Activated naive CD8-positive, alpha-beta T cell treated with anti-CD3 and anti-CD28 coated beads, Interleukin-2, amount 50 U/mL, for 24 hours (primary cell): Measurements from ENCODE around the gene TMSB15A.
"Not testable (repeated sequence)": the region's sequence is repeated elsewhere in the genome, so short reads cannot be mapped to it uniquely, and the experiment has no call there.

Experiments used
- ATAC-seq: fragments of 150-1000 bp; cut with Tn5 transposase; one replicate; pipeline ENCODE4 v1.10.0; 2021
- DNase-seq: peaks from one replicate; pipeline ENCODE4 v3.0.0; 2021
- H3K27ac Mint-ChIP-seq: one replicate; pipeline ENCODE4 v1.8.0; 2021; ENCODE audit warnings: mild to moderate bottlenecking, mixed read lengths
- H3K27me3 Mint-ChIP-seq: one replicate; pipeline ENCODE4 v1.8.0; 2021; ENCODE audit warnings: mixed read lengths
- H3K36me3 Mint-ChIP-seq: one replicate; pipeline ENCODE4 v1.8.0; 2021; ENCODE audit warnings: low read depth, mixed read lengths
- H3K4me1 Mint-ChIP-seq: one replicate; pipeline ENCODE4 v1.8.0; 2021; ENCODE audit warnings: mixed read lengths
- H3K4me3 Mint-ChIP-seq: one replicate; pipeline ENCODE4 v1.8.0; 2021; ENCODE audit warnings: mild to moderate bottlenecking, moderate library complexity, mixed read lengths
- H3K9me3 Mint-ChIP-seq: one replicate; pipeline ENCODE4 v1.8.0; 2021; ENCODE audit warnings: mixed read lengths

TMSB15A gene

DNA sequence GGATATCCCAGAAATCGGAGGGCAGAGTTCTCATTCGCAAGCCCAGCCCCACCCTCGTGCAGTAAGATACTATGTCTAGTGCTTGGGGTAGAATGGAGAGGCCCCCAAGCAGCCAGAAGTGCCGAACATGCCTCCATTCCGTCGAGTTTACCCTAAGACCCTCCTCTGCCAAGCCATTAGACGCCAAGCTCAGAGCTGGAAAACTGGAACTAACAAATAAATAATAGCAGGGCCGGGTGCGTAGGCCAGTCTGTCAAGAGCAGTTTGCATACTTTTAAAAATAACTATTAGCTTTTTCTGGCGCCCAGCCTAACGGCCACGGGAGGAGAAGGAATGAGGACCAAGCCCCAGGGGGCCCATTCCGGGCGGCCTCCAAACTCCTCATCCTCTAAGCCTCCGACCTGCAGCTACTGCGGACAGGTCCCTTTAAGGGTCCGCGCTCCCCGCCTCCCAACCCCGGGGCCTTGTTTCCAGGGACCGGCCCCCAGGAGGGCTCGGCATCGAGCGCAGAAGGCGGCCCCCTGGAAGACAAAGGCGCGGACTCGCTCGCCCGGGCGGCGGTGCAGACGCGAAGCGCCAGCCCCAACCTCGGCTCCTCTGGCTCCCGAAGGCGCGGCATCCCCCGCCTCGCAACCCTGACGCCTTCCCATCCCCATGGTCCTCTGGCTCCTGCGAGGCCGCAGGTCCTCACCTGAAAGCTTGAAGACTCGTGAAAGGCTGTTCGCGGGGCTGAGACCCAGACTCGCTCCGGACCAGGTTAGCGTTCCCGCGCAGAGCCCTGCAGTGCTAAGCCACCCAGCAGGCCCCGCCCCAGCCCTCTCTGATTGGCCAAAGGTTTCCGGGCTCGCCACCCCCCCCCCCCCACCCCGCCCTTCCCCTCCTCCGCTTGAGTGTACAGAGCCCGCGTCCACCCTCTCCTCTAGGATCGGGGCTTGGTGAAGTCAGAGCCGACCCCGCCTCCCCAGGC is at the start of gene TMSB15A:
TSS of gene TMSB15A (minus strand) at position 765 of the 967 bp plus-strand sequence.
- DNase-seq (peak; percentile 50), ATAC-seq (peak; percentile 92)
- Mint-ChIP-seq H3K9me3 (no peaks in the 10 kb centered on the region), H3K4me3 (peak within 1 kb of the TSS; percentile 74), H3K36me3 (no peaks in the 10 kb centered on the region), H3K27ac (no peak within 1 kb of the TSS), H3K27me3 (peaks cover 34% of the 10 kb centered on the region), H3K4me1 (peaks cover 9% of the 10 kb centered on the region)

- H3K4me3 Mint-ChIP-seq, result no peak overlapping the region
- no peak for DNase-seq
- ATAC-seq, result no peak
These were observed 44.0 kb upstream of the TMSB15A start for GRCh38 chrX:102560423-102561068.

DNA sequence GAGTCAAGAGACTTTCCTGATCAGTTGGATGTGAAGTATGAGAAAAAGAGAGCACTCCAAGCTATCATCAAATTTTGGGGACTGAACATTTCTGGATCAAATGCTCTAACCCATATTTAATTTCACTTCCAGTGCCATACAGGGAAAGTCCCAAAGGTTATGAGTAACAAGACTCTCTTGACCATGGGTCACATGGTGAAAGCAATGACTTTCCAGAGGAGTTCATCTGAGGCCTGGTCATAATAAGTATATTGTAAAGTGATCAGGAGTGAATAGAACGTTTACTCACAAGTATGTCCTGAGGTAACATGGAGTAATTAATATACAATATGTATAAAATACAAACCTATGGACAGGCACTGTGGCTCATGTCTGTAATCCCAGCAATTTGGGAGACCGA is 42.1 kb upstream of the TMSB15A start:
- H3K36me3 Mint-ChIP-seq, result no peaks in the 10 kb centered on the region
- H3K27me3 Mint-ChIP-seq, result peaks cover 2% of the 10 kb centered on the region
- H3K27ac Mint-ChIP-seq, result no peak overlapping the region
- H3K9me3 Mint-ChIP-seq, result no peaks in the 10 kb centered on the region
- DNase-seq (no peak), ATAC-seq (no peak)
- H3K4me3 Mint-ChIP-seq, result no peak overlapping the region
- H3K4me1 Mint-ChIP-seq, result no peaks in the 10 kb centered on the region

More at GRCh38 chrX:102560423-102561068, 44.0 kb upstream of the TMSB15A start:
- Mint-ChIP-seq H3K27ac (no peak overlapping the region), H3K4me1 (no peaks in the 10 kb centered on the region), H3K27me3 (peaks cover 2% of the 10 kb centered on the region), H3K9me3 (no peaks in the 10 kb centered on the region), H3K36me3 (no peaks in the 10 kb centered on the region)

- no peaks in the 10 kb centered on the region for H3K9me3 Mint-ChIP-seq
- DNase-seq, result no peak
- no peak overlapping the region for H3K4me3 Mint-ChIP-seq
- H3K36me3 Mint-ChIP-seq, result no peaks in the 10 kb centered on the region
- no peak for ATAC-seq
- H3K27ac Mint-ChIP-seq, result no peak overlapping the region
- no peaks in the 10 kb centered on the region for H3K4me1 Mint-ChIP-seq
- H3K27me3 Mint-ChIP-seq, result peaks cover 10% of the 10 kb centered on the region
These were observed 31.7 kb upstream of the TMSB15A start for GRCh38 chrX:102548231-102548630.

- H3K27ac Mint-ChIP-seq, result peak overlapping the region; percentile 59
- H3K4me1 Mint-ChIP-seq, result no peaks in the 10 kb centered on the region
- peak overlapping the region; percentile 76 for H3K4me3 Mint-ChIP-seq
- DNase-seq, result peak; percentile 8
- H3K9me3 Mint-ChIP-seq, result no peaks in the 10 kb centered on the region
- no peak for ATAC-seq
- H3K36me3 Mint-ChIP-seq, result no peaks in the 10 kb centered on the region
- peaks cover 10% of the 10 kb centered on the region for H3K27me3 Mint-ChIP-seq
These were observed 30.4 kb upstream of the TMSB15A start for GRCh38 chrX:102546828-102547493.

GRCh38 chrX:102546175-102546574 is 29.6 kb upstream of the TMSB15A start:
- peak overlapping the region; percentile 76 for H3K4me3 Mint-ChIP-seq
- not testable (repeated sequence) for H3K4me1 Mint-ChIP-seq, H3K27me3 Mint-ChIP-seq, ATAC-seq, H3K27ac Mint-ChIP-seq, H3K9me3 Mint-ChIP-seq, DNase-seq, H3K36me3 Mint-ChIP-seq

DNA sequence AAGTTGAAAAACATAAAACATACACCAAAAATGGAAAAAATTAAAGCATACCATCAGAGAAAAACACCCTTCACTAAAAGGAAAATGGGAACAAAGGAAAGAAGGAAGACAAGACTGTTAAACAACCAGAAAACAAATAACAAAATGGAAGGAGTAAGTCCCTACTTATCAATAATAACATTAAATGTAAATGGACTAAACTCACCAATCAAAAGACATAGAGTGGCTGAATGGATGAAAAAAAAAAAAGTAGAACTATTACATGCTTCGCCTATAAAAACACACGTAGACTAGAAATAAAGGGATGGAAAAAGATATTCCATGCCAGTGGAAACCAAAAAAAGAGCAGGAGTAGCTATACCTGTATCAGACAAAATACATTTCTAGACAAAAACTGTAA is 19.4 kb upstream of the TMSB15A start:
- Mint-ChIP-seq H3K4me3 (no peak overlapping the region), H3K27ac (no peak overlapping the region), H3K27me3 (peaks cover 6% of the 10 kb centered on the region), H3K36me3 (no peaks in the 10 kb centered on the region), H3K4me1 (no peaks in the 10 kb centered on the region), H3K9me3 (no peaks in the 10 kb centered on the region)
- DNase-seq (no peak), ATAC-seq (no peak)

GRCh38 chrX:102517326-102517725 is 787 bp upstream of the TMSB15A start:
- no peak overlapping the region for H3K27ac Mint-ChIP-seq

DNA sequence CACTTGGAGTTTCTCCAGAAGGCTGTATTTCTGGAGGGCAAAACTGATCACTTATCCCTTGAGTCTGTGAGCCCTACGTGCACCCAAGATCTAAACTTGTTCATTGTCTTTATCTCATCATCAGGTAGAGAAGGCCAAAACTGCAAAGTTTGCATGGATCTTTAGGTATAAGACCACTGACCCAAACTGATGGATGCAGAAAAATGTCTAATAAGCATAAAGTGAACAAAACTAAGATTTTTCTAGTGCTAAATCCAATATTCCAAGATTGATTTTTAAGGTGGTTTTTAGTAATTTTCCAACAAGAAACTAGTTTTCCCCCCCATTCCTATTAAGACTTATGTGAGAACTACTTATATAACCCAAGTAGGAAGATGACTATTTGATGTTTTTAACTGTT is 2.0 kb downstream of the TMSB15A start:
- no peak overlapping the region for H3K4me3 Mint-ChIP-seq
- H3K9me3 Mint-ChIP-seq, result no peaks in the 10 kb centered on the region
- no peaks in the 10 kb centered on the region for H3K36me3 Mint-ChIP-seq
- no peak for DNase-seq
- ATAC-seq, result no peak
- peaks cover 40% of the 10 kb centered on the region for H3K27me3 Mint-ChIP-seq
- H3K4me1 Mint-ChIP-seq, result peaks cover 9% of the 10 kb centered on the region
- no peak overlapping the region for H3K27ac Mint-ChIP-seq

More at GRCh38 chrX:102517326-102517725, 787 bp upstream of the TMSB15A start:
- no peaks in the 10 kb centered on the region for H3K36me3 Mint-ChIP-seq
- peaks cover 9% of the 10 kb centered on the region for H3K4me1 Mint-ChIP-seq
- H3K4me3 Mint-ChIP-seq, result no peak overlapping the region
- DNase-seq (no peak), ATAC-seq (no peak)
- H3K9me3 Mint-ChIP-seq, result no peaks in the 10 kb centered on the region
- H3K27me3 Mint-ChIP-seq, result peaks cover 34% of the 10 kb centered on the region

DNA sequence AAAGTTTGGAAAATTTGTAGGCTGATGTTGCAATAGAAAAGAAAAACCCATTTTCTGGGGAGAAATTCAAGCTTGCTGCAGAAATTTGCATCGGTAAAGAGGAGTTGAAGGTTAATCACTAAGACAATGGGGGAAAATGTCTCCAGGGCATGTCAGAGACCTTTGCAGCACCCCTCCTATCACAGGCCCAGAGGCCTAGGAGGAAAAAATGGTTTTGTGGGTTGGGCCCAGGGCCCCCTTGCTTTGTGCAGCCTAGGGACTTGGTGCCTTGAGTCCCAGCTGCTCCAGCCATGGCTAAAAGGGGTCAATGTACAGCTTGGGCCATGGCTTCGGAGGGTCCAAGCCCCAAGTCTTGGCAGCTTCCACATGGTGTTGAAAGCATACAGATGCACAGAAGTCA is 17.8 kb downstream of the TMSB15A start:
- DNase-seq (no peak), ATAC-seq (no peak)
- no peaks in the 10 kb centered on the region for H3K36me3 Mint-ChIP-seq
- H3K4me1 Mint-ChIP-seq, result no peaks in the 10 kb centered on the region
- no peak overlapping the region for H3K4me3 Mint-ChIP-seq
- peaks cover 4% of the 10 kb centered on the region for H3K27me3 Mint-ChIP-seq
- H3K9me3 Mint-ChIP-seq, result no peaks in the 10 kb centered on the region
- H3K27ac Mint-ChIP-seq, result no peak overlapping the region

DNA sequence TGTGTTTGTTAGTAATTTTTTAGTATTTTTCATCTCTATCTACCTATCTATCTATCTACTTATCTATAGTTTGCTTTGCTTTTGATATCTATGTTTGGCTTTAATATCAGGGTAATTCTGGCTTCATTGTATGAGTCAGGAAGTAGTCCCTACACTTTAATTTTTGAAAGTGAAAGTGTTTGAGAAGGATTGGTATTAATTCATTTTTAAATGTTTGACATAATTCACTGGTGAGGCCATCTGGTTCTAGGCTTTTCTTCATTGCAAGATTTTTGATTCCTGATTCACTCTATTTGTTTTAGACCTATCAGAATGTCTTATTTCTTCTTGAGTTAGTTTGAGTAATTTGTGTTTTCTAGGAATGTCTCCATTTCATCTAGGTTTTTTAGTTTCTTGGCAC is 24.8 kb downstream of the TMSB15A start:
- Mint-ChIP-seq H3K9me3 (no peaks in the 10 kb centered on the region), H3K27ac (no peak overlapping the region), H3K4me3 (no peak overlapping the region), H3K27me3 (no peaks in the 10 kb centered on the region), H3K36me3 (no peaks in the 10 kb centered on the region), H3K4me1 (peaks cover 1% of the 10 kb centered on the region)
- ATAC-seq (no peak), DNase-seq (no peak)

GRCh38 chrX:102478765-102479164 is 37.8 kb downstream of the TMSB15A start:
- not testable (repeated sequence) for ATAC-seq, H3K27ac Mint-ChIP-seq, H3K4me3 Mint-ChIP-seq, H3K27me3 Mint-ChIP-seq, DNase-seq, H3K4me1 Mint-ChIP-seq, H3K36me3 Mint-ChIP-seq, H3K9me3 Mint-ChIP-seq

- H3K4me3 Mint-ChIP-seq, H3K27ac Mint-ChIP-seq, H3K36me3 Mint-ChIP-seq, ATAC-seq, H3K4me1 Mint-ChIP-seq, DNase-seq, H3K27me3 Mint-ChIP-seq, H3K9me3 Mint-ChIP-seq: not testable (repeated sequence)
These were observed 44.7 kb downstream of the TMSB15A start, which contains the start of gene TCP11X2 for GRCh38 chrX:102471762-102472220. TCP11X2 (minus strand) TSS chrX:102471812.

DNA sequence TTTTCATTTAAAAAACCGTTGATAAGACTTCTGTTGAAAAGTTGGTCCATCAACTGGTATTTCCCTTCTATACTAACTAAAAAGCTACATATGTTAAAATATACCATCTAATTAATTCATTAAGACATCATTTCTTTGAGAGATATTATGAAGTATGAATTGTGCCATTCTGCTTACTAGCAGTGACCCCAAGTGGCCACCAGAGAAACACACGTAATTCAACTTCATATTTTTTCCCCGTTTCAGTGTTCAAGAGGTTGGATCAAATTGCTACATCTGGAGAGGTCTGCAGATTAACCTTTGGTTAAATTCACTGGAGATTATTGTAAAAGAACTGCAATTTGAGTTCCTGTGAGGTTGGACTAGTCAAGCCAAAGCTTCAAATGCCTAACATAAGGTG is 46.3 kb downstream of the TMSB15A start:
- not testable (repeated sequence) for H3K27me3 Mint-ChIP-seq, ATAC-seq, H3K4me1 Mint-ChIP-seq, H3K9me3 Mint-ChIP-seq, DNase-seq, H3K27ac Mint-ChIP-seq, H3K4me3 Mint-ChIP-seq, H3K36me3 Mint-ChIP-seq
